ENCODE results near the gene GNLY.

The GNLY gene

DNA sequence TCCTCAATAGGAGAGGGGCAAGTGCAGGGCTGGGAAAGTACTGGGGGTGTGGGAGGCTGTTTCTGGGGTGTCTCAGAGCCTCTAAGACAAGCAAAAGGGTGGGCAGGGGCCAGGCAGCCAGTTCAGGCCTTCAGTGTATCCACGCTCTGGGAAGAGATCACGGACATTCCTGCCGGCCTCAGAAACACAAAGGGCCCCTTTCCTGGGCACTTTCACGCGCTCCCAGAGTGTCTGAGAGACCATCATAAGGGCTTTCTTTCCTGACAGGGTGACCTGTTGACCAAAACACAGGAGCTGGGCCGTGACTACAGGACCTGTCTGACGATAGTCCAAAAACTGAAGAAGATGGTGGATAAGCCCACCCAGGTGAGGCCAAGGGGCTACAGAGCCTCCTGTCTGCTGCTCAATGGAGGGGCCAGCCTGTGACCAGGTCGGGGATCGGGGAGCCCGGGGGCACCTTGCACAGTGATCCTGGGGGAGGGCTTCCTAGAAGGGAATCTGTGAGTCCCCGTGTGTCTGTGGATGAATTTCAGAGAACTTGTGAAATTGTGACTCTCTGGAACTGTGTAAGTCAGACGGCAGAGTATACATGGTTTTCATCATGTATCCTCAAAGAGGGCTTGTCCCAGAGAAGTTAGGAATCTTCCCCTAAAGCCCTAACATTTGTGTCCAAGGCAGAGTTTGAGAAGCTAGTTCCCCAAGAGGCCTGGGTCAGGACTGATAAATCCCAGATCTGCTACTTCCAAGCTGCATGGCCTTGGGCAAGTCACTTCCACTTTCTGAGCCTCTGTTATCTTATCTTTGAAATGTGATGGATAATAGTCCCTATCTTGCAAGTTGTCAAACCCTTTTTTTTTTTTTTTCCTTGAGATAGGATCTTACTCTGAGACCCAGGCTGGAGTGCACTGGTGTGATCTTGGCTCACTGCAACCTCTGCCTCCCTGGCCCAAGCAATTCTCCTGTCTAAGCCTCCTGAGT, 1.8 kb downstream of the GNLY start:
- no peaks in the 10 kb centered on the region for H3K27me3 Mint-ChIP-seq
- no peaks in the 10 kb centered on the region for H3K9me3 Mint-ChIP-seq
- H3K4me3 Mint-ChIP-seq = no peak overlapping the region
- peak overlapping the region in 1 of 2 donors; percentile 82 for H3K27ac Mint-ChIP-seq
- ATAC-seq = no peak
- DNase-seq = no peak
- H3K4me1 Mint-ChIP-seq = peaks cover 31% of the 10 kb centered on the region

GRCh38 chr2:85697096-85697495, 2.9 kb downstream of the GNLY start:
- H3K4me1 Mint-ChIP-seq = peaks cover 31% of the 10 kb centered on the region
- ATAC-seq (no peak), DNase-seq (no peak)
- no peak overlapping the region for H3K4me3 Mint-ChIP-seq
- no peaks in the 10 kb centered on the region for H3K9me3 Mint-ChIP-seq
- no peaks in the 10 kb centered on the region for H3K27me3 Mint-ChIP-seq
- no peak overlapping the region for H3K27ac Mint-ChIP-seq

DNA sequence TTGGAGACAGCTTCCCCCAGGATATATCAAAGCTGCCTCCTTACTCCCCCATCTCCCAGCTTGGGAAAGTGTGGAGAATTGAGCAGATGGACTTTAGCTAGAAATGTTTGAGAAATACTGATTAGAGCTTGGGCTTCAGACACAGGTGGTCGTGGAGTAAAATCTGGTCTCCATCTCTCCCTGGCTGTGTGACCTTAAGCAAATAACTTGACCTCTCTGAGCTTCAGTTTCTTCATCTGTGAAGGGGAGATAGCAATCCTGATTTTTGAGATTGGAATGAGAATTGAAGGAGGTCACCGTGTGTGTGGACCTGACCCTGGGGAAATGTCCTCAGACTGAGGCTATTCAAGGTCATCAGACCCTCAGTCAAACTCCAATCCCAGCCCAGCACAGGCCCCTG, 3.6 kb downstream of the GNLY start:
- no peak overlapping the region for H3K27ac Mint-ChIP-seq
- ATAC-seq = no peak
- H3K4me1 Mint-ChIP-seq = peaks cover 31% of the 10 kb centered on the region
- no peaks in the 10 kb centered on the region for H3K9me3 Mint-ChIP-seq
- no peaks in the 10 kb centered on the region for H3K27me3 Mint-ChIP-seq
- H3K4me3 Mint-ChIP-seq = no peak overlapping the region
- DNase-seq = no peak

DNA sequence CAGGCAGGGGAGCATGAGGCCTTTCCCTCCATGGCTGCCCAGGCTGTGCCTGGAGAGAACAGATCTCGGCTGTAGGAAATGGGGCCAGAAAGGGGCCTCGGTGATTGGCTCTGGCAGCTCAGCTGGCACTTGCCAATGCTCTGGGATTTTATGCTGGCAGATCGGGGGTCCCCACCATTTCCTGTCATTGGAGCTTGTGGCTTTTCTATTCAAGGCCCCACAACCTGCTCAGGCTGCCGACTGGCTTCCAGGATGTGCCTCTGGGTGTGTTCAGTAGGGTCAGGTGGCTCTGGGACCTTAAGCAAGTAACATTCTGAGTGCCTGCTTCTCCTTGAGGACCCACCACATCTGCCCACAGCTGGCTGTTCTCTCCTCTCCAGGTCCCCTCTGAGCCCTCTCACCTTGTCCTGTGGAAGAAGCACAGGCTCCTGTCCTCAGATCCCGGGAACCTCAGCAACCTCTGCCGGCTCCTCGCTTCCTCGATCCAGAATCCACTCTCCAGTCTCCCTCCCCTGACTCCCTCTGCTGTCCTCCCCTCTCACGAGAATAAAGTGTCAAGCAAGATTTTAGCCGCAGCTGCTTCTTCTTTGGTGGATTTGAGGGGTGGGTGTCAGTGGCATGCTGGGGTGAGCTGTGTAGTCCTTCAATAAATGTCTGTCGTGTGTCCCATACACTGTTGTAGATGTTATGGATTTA, 4.2 kb downstream of the GNLY start:
- no peaks in the 10 kb centered on the region for H3K9me3 Mint-ChIP-seq
- H3K27ac Mint-ChIP-seq = peak overlapping the region in 1 of 2 donors; percentile 27
- no peak overlapping the region for H3K4me3 Mint-ChIP-seq
- ATAC-seq (peak; percentile 42), DNase-seq (no peak)
- peaks cover 35% of the 10 kb centered on the region for H3K4me1 Mint-ChIP-seq
- H3K27me3 Mint-ChIP-seq = no peaks in the 10 kb centered on the region

- Mint-ChIP-seq H3K27me3 (no peaks in the 10 kb centered on the region), H3K27ac (no peak overlapping the region), H3K4me1 (peaks cover 34% of the 10 kb centered on the region), H3K9me3 (no peaks in the 10 kb centered on the region), H3K4me3 (no peak overlapping the region)
- ATAC-seq (no peak), DNase-seq (no peak)
These were observed 4.7 kb downstream of the GNLY start for GRCh38 chr2:85698880-85699254.

GRCh38 chr2:85699325-85699724, 5.2 kb downstream of the GNLY start:
- H3K9me3 Mint-ChIP-seq = no peaks in the 10 kb centered on the region
- H3K27ac Mint-ChIP-seq = peak overlapping the region in 1 of 2 donors; percentile 1
- H3K27me3 Mint-ChIP-seq = no peaks in the 10 kb centered on the region
- DNase-seq (no peak), ATAC-seq (no peak)
- H3K4me3 Mint-ChIP-seq = no peak overlapping the region
- H3K4me1 Mint-ChIP-seq = peaks cover 36% of the 10 kb centered on the region

DNA sequence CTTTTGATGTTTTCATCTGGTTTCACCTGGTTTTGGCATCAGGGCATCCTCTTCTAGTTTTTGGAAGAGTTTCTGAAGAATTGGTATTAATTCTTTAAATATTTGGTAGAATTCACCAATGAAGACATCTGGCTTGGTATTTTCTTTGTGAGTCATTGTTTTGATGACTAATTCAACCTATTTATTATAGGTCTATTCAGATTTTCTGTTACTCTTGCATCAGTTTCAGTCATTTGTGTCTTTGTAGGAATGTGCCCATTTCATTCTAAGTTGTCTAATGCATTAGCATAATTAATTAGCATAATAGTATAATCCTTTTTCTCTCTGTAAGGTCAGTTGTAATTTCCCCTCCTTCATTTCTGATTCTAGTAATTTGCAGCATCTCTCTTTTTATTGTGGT, 8.0 kb downstream of the GNLY start:
- peak overlapping the region in 1 of 2 donors; percentile 12 for H3K4me3 Mint-ChIP-seq
- no peak for DNase-seq
- peaks cover 9% of the 10 kb centered on the region for H3K27me3 Mint-ChIP-seq
- peak; percentile 56 for ATAC-seq
- H3K27ac Mint-ChIP-seq = peak overlapping the region; percentile 54 to 88
- H3K4me1 Mint-ChIP-seq = peaks cover 52% of the 10 kb centered on the region
- no peaks in the 10 kb centered on the region for H3K9me3 Mint-ChIP-seq

DNA sequence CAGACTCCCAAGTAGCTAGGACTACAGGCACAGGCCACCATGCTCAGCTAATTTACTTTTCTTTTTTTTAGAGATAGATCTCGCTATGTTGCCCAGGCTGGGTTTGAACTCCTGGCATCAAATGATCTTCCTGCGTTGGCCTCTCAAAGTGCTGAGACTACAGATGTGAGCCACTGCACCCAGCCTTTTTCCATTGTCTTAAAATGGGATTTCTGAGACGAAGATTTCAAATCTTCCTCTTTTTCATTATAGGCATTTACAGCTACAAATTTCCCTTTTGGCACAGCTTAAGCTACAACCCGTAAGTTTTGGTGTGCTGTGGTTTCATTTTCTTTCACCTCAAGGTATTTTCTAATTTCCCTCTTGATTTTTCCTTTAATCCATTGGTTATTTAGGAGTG, 8.6 kb downstream of the GNLY start:
- H3K4me1 Mint-ChIP-seq = peaks cover 54% of the 10 kb centered on the region
- DNase-seq (no peak), ATAC-seq (no peak)
- H3K9me3 Mint-ChIP-seq = no peaks in the 10 kb centered on the region
- peak overlapping the region; percentile 1 to 33 for H3K4me3 Mint-ChIP-seq
- peak overlapping the region; percentile 88 for H3K27ac Mint-ChIP-seq
- H3K27me3 Mint-ChIP-seq = peaks cover 9% of the 10 kb centered on the region

- ATAC-seq (no peak), DNase-seq (no peak)
- Mint-ChIP-seq H3K27me3 (peaks cover 9% of the 10 kb centered on the region), H3K4me3 (peak overlapping the region; percentile 9 to 33), H3K9me3 (no peaks in the 10 kb centered on the region), H3K27ac (peak overlapping the region; percentile 88 to 95), H3K4me1 (peaks cover 50% of the 10 kb centered on the region)
These were observed 9.2 kb downstream of the GNLY start for GRCh38 chr2:85703329-85703728.

DNA sequence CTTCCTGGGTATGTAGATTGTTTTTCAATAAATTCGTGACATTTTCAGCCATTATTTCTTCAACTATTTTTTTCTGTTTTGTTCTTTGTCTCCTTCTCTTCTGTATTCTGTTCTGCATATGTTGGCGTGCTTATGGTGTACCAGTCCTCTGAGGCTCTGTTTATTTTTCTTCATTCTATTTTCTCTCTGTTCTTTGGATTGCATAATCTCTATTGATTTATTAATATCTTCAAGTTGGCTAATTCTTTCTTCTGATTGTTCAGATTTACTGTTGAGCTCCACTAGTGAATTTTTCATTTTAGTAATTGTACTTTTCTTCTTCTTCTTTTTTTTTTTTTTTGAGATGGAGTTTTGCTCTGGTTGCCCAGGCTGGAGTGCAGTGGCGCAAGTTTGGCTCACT, 9.9 kb downstream of the GNLY start:
- Mint-ChIP-seq H3K27me3 (peaks cover 9% of the 10 kb centered on the region), H3K9me3 (no peaks in the 10 kb centered on the region), H3K4me3 (no peak overlapping the region), H3K4me1 (peaks cover 46% of the 10 kb centered on the region), H3K27ac (peak overlapping the region; percentile 84 to 95)
- ATAC-seq (no peak), DNase-seq (no peak)

DNA sequence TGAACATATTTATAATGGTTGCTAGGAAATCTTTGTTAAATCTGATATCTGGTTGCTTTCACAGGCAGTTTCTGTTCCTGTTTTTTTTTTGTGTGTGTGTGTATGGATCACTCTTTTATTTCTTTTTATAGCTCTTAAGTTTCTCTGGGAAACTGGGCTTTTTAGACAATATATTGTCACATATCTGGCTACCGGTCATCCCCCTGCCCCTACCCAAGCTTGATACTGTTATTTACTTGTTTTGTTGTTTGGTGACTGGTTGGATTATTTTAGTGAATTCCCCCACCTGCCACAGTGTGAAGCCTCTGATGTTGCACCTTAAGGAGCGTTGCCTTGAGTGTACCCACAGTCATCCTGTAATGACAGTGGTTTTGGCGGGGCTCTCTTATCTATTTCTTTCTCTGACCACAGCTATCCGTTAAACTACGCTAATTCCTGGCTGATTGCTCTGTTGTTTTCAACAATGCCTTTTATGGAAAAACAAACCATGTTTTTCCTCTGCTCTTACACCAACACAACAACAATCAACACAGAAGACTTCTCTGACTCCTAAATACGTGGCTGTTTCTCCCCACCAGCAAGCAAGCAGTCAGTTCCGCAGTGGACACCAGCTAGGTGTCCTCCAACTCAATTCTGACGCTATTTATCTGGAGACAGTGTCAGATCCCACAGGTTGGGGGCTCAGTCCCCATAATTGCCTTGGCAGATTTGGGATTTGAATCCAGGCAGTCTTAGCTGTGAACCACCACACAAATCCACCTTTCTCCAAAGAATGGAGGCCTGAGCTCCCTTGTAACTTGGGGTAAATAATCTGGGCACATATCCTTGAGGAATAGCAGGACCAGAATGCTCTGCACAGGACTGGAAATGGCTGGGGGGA, 10.9 kb downstream of the GNLY start:
- Mint-ChIP-seq H3K9me3 (no peaks in the 10 kb centered on the region), H3K27ac (peak overlapping the region; percentile 27 to 79), H3K4me1 (peaks cover 46% of the 10 kb centered on the region), H3K4me3 (peak overlapping the region in 1 of 2 donors; percentile 16), H3K27me3 (peaks cover 13% of the 10 kb centered on the region)
- ATAC-seq (peak; percentile 62), DNase-seq (peak in 1 of 2 donors; percentile 39)

- no peak for ATAC-seq
- H3K27ac Mint-ChIP-seq = peak overlapping the region in 1 of 2 donors; percentile 57
- H3K9me3 Mint-ChIP-seq = no peaks in the 10 kb centered on the region
- peaks cover 19% of the 10 kb centered on the region for H3K27me3 Mint-ChIP-seq
- H3K4me1 Mint-ChIP-seq = peaks cover 52% of the 10 kb centered on the region
- H3K4me3 Mint-ChIP-seq = no peak overlapping the region
- DNase-seq = no peak
These were observed 11.5 kb downstream of the GNLY start for GRCh38 chr2:85705680-85706039.

DNA sequence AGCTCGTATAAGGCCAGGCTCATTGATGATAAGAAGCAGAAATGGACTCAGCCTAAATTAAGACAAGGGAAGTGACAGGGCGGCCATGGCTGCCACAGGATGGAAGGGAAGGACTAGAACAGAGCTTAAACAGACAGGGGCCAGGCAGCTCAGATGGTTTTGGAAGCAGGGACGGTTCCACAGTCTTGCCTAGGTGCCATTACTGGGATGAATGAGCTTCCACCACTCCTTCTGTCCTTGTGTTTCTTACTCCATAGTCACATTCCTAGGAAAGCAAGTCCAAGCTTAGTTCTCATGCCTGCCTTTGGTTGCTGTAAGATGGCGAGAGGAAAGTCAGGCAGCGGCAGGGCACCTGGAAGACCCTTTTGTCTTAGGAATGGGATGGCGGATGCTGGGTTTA, 11.9 kb downstream of the GNLY start:
- DNase-seq (no peak), ATAC-seq (no peak)
- H3K27ac Mint-ChIP-seq = no peak overlapping the region
- H3K4me1 Mint-ChIP-seq = peaks cover 56% of the 10 kb centered on the region
- H3K27me3 Mint-ChIP-seq = peaks cover 23% of the 10 kb centered on the region
- no peaks in the 10 kb centered on the region for H3K9me3 Mint-ChIP-seq
- no peak overlapping the region for H3K4me3 Mint-ChIP-seq

- H3K4me3 Mint-ChIP-seq = no peak overlapping the region
- no peak for ATAC-seq
- peak overlapping the region in 1 of 2 donors; percentile 17 for H3K27ac Mint-ChIP-seq
- H3K27me3 Mint-ChIP-seq = peaks cover 30% of the 10 kb centered on the region
- H3K9me3 Mint-ChIP-seq = no peaks in the 10 kb centered on the region
- no peak for DNase-seq
- peaks cover 51% of the 10 kb centered on the region for H3K4me1 Mint-ChIP-seq
These were observed 12.6 kb downstream of the GNLY start for GRCh38 chr2:85706599-85707296.

GRCh38 chr2:85707304-85707703, 13.1 kb downstream of the GNLY start:
- H3K27me3 Mint-ChIP-seq = peaks cover 32% of the 10 kb centered on the region
- no peak overlapping the region for H3K27ac Mint-ChIP-seq
- DNase-seq = peak; percentile 71
- peaks cover 46% of the 10 kb centered on the region for H3K4me1 Mint-ChIP-seq
- peak; percentile 95 for ATAC-seq
- H3K4me3 Mint-ChIP-seq = no peak overlapping the region
- H3K9me3 Mint-ChIP-seq = no peaks in the 10 kb centered on the region

All from stimulated activated naive CD8-positive, alpha-beta T cell treated with anti-CD3 and anti-CD28 coated beads, Interleukin-15, amount 100 ng/mL, for 72 hours (primary cell).